Heart right ventricle (tissue), 16 donors: ENCODE results near the gene TTLL11. TPM values are rescaled to one million over a fixed set of nuclear protein-coding genes. Genes with fewer than 3 reads are reported as not detected.

Source experiments
- ATAC-seq, 8 donors: fragments of 200-7000 bp; cut with Tn5 transposase; one replicate each; pipeline ENCODE4 v1.9.1; 2020; ENCODE audit warnings: mild to moderate bottlenecking in 8 of 8, moderate library complexity in 8 of 8, moderate number of reproducible peaks in 1 of 8
- DNase-seq, 2 donors: peaks; one replicate each; pipeline ENCODE4 v3.0.0-alpha.2; 2020
- H3K27ac ChIP-seq, 10 donors: fragments of 200-600 bp; sonication (generic) in 2 of 10; one replicate each; pipeline versions ENCODE4 v1.5.0 to v1.8.0; 2020 to 2022; ENCODE audit warnings: mild to moderate bottlenecking in 3 of 10
- H3K27me3 ChIP-seq, 7 donors: fragments of 200-600 bp; one replicate each; pipeline ENCODE4 v1.8.0; 2021 to 2022; ENCODE audit warnings: mild to moderate bottlenecking in 2 of 7
- H3K36me3 ChIP-seq, 9 donors: fragments of 200-600 bp; sonication (generic) in 1 of 9; one replicate each; pipeline versions ENCODE4 v1.5.0 to v1.8.0; 2020 to 2022; ENCODE audit warnings: mild to moderate bottlenecking in 2 of 9
- H3K4me1 ChIP-seq, 9 donors: fragments of 200-600 bp; sonication (generic) in 1 of 9; one replicate each; pipeline versions ENCODE4 v1.5.0 to v1.8.0; 2020 to 2022; ENCODE audit warnings: mild to moderate bottlenecking in 4 of 9
- H3K4me3 ChIP-seq, 10 donors: fragments of 200-600 bp; sonication (generic) in 2 of 10; one replicate each; pipeline versions ENCODE4 v1.5.0 to v1.8.0; 2020 to 2022; ENCODE audit warnings: mild to moderate bottlenecking in 7 of 10, moderate library complexity in 2 of 10
- H3K9me3 ChIP-seq, 11 donors: fragments of 200-600 bp in 10 of 11; sonication (generic) in 2 of 11; one replicate each; pipeline versions ENCODE4 v1.5.0 to v1.8.0; 2013 to 2022; ENCODE audit warnings: mild to moderate bottlenecking in 2 of 11, control low read depth in 1 of 11, moderate library complexity in 1 of 11
- WGBS, 2 donors: extraction: QIAGEN DNeasy Blood & Tissue Kit; methylation state at CpG; one replicate each; pipeline ENCODE4 v1.1.7; 2013; ENCODE audit warnings: inconsistent platforms in 1 of 2; 5-methylcytosine and 5-hydroxymethylcytosine counted together
- intact Hi-C, 10 donors: fragments of 100-400 bp; cut with DNase I; formaldehyde crosslinking; loops; one replicate each; pipeline versions ENCODE4 v1.11.1 to v1.14.2; 2022
- polyA plus RNA-seq, 2 donors: library from polyadenylated mRNA; stranded (reverse); fragments of 200-250 nt; gene quantifications; one replicate each; pipeline ENCODE4 v1.2.3, GENCODE V29; 2013
- total RNA-seq, 10 donors: library from RNA; stranded (reverse); fragmentation: NEBNext Ultra II Directional in 3 of 10; extraction: Animal tissue kit (Norgen Biotek cat#: 25700) in 3 of 10; gene quantifications; one replicate each; pipeline versions ENCODE4 v1.2.1 to v1.2.4, GENCODE V29; 2021 to 2023
- TF ChIP-seq, protein P1 (sequence below), 9 donors: fragments of 200-600 bp; sonication (generic) in 2 of 9; IDR thresholded peaks; one replicate each; pipeline versions ENCODE4 v1.5.0 to v1.8.0; 2021 to 2022; ENCODE audit warnings: antibody characterized with exemption in 9 of 9, mild to moderate bottlenecking in 5 of 9, moderate library complexity in 1 of 9
- donor health status: Arrhythmogenic right ventricular cardiomyopathy.
- donor health status: ischemic (EF 13 %, LVEDD 7.1; RV severe dilation, severe dysfunction).
- donor health status: healthy with polysubstance abuse.
- donor health status: DM: no; HTN: yes; CAD: no.
- donor health status: DM: no; HTN: no; CAD: no.
- donor health status: ischemic (EF 25% LVEDD 6.9; RV normal size, moderate dysfunction).
- donor health status: ischemic (EF 25% LVEDD 5.7; RV mildly dilated, moderate dysfunction).
- donor health status: healthy.
- donor health status: DM: yes; HTN: yes; CAD: no.
- donor health status: Ischemic cardiomyopathy.
- donor health status: ischemic (EF 35%, LVEDD 5.7; RV mildly dilated, moderate dysfunction).
- donor health status: nonischemic (EF 11% LVEDD 7.7; RV severe dilation, severe dysfunction).
- donor health status: DM: yes; HTN: yes; CAD: no.
- donor health status: PGD.
- donor health status: ischemic (EF 29% LVEDD 5.4; RV normal size, mild dysfunction).
- donor health status: nonischemic (EF 23%, LVEDD 6.1; RV moderate dilation, normal function).

Gene TTLL11
- total and polyA plus RNA-seq, 12 donors = 2.6 to 8.7 (median 5.8) TPM

DNA sequence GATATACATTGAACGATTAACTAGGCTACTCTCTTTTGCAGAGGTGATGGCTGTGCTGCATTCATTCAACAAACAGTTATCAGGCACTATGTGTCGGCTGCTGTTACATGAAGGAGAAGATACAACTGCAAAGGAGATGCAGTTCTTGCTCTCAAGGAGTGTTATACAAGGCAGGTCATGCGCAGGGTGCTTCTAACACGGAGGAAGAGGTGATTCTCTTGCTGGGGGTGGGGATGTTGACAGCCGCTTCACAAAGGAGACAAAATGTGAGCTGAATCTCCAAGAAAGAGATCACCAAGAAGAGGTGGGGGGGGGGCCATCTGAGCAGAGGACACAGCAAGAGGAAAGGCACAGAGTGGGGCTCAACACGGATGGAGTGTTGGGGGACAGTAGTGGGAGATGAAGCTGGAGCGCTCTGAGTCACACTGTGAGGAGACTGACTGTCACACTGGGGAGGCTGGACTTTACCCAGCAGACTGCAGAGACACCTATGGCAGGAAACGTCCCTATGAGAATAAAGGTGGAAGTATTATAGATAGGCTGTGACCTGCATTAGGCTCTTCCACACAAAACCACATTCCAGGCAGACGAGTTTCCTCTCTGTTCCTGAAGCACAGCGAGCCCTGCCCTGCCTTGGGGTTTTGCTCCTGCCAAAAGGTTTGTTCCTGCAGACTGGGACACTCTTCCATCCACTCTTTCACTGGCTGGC, 45.6 kb upstream of the TTLL11 start:
- no peak for ATAC-seq

DNA sequence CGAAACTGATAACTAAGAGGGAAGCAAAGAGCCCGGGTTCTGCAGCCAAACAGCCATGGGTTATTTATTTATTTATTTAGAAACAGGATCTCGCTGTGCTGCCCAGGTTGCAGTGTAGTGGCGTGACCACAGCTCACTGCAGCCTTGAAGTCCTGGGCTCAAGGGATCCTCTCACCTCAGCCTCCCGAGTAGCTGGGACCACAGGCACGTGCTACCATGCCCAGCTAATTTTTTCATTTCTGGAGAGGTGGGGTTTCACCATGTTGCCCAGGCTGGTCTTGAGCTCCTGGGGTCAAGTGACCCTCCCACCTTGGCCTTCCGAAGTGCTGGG, 42.4 kb upstream of the TTLL11 start:
- TF ChIP-seq, protein P1, sequence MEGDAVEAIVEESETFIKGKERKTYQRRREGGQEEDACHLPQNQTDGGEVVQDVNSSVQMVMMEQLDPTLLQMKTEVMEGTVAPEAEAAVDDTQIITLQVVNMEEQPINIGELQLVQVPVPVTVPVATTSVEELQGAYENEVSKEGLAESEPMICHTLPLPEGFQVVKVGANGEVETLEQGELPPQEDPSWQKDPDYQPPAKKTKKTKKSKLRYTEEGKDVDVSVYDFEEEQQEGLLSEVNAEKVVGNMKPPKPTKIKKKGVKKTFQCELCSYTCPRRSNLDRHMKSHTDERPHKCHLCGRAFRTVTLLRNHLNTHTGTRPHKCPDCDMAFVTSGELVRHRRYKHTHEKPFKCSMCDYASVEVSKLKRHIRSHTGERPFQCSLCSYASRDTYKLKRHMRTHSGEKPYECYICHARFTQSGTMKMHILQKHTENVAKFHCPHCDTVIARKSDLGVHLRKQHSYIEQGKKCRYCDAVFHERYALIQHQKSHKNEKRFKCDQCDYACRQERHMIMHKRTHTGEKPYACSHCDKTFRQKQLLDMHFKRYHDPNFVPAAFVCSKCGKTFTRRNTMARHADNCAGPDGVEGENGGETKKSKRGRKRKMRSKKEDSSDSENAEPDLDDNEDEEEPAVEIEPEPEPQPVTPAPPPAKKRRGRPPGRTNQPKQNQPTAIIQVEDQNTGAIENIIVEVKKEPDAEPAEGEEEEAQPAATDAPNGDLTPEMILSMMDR (IDR thresholded peaks at IDR 0.05) = no peak
- Histone ChIP-seq H3K36me3 (no peaks in the 10 kb centered on the region), H3K4me1 (peaks cover 9 to 57% (median 43%) of the 10 kb centered on the region in 9 donors), H3K9me3 (no peaks in the 10 kb centered on the region), H3K27me3 (peaks cover 0 to 7% (median 0%) of the 10 kb centered on the region in 7 donors), H3K27ac (no peak overlapping the region), H3K4me3 (no peak overlapping the region)
- DNase-seq (no peak), ATAC-seq (no peak)
- 93 to 95% methylated on average over 7 of the region's 7 CpGs for WGBS, 2 donors
- intact Hi-C loops = loop anchor here in 2 of 10 donors (10.0 kb wide), 2 partner anchors 99 to 129 kb away; partner anchors contain the start of genes MRRF (in 1 of the 2) and RBM18 (in 1 of the 2)

More for the DNA sequence above, 45.6 kb upstream of the TTLL11 start:
- no peak for DNase-seq
- Histone ChIP-seq H3K36me3 (peaks cover 0 to 27% (median 0%) of the 10 kb centered on the region in 9 donors), H3K9me3 (no peaks in the 10 kb centered on the region), H3K27me3 (no peaks in the 10 kb centered on the region), H3K27ac (no peak overlapping the region), H3K4me1 (peaks cover 0 to 64% (median 40%) of the 10 kb centered on the region in 9 donors), H3K4me3 (no peak overlapping the region)
- intact Hi-C loops = loop anchor here in 2 of 10 donors (10.0 kb wide), 2 partner anchors 96 to 126 kb away; partner anchors contain the start of genes MRRF (in 1 of the 2) and RBM18 (in 1 of the 2)
- WGBS, 2 donors = 71 to 72% methylated on average over 10 of the region's 10 CpGs
- TF ChIP-seq, protein P1 (IDR thresholded peaks at IDR 0.05) = no peak

DNA sequence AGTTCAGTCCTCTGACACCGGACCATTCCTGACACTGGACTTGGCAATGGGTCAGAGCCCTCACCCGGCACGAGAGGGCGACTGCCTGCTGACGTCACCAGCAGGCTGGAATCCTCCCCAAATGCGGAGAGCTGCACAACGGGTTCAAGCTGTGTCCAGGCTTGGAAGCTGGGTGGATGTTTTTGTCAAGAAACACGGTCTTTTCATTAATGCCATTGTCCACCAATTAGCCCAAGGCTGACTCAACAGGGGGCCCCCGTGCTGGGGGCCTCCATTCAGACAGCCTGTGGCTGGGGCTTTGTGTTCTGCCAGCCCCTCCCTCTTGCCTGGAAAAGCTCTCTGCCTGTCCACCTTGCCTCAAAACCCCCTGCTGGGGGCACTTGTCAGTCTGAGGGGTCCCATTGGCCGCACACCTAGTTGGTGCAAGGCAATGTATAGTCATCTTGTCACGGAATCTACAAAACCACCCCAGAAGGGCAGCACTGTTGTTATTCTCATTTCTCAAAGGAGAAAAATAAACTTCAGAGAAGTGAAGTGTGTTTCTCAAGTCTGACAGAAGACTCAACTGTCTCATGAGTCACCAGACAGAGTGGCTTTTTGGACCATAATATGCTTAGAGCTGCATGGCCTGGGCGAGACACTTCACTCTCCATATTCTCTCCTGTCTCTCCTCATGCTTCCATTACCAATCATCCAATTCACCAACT, 41.9 kb upstream of the TTLL11 start:
- WGBS, 2 donors = 54 to 56% methylated on average over 12 of the region's 12 CpGs
- intact Hi-C loops = loop anchor here in 2 of 10 donors (10.0 kb wide), 2 partner anchors 100 to 130 kb away; partner anchors contain the start of genes MRRF (in 1 of the 2) and RBM18 (in 1 of the 2)
- peaks cover 0 to 7% (median 0%) of the 10 kb centered on the region in 7 donors for H3K27me3 ChIP-seq
- H3K36me3 ChIP-seq = no peaks in the 10 kb centered on the region
- ATAC-seq (no peak), DNase-seq (no peak)
- no peaks in the 10 kb centered on the region for H3K9me3 ChIP-seq
- TF ChIP-seq, protein P1 (IDR thresholded peaks at IDR 0.05) = no peak
- H3K27ac ChIP-seq = peak overlapping the region in 1 of 10 donors; percentile 35
- H3K4me1 ChIP-seq = peaks cover 9 to 57% (median 38%) of the 10 kb centered on the region in 9 donors
- no peak overlapping the region for H3K4me3 ChIP-seq

DNA sequence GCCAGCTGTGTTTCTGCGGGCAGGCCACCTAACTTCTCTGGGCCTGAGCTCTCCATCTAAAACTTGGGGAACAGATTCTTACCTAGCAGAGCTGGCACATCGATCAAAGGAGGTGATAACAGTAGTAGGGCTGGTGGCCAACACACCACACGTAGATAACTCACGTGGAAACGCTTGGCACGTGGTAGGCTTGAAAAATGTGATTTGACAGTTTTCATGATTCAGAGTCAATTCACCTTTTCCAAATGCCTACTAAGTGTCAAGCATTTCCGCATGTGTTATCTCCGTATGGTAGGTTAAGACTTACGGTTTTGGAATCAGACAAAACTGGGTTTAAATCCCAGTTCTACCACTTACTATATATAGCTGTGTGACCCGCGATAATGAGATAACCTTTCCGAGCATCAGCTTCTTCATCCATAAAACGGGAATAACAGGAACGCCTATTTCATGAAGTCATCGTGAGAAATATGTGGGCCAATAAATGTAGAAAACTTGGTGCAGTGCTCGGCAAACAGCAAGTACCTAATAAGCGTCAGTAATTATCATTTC, 41.0 kb upstream of the TTLL11 start:
- H3K27me3 ChIP-seq = peaks cover 0 to 7% (median 0%) of the 10 kb centered on the region in 7 donors
- DNase-seq = no peak
- no peak overlapping the region for H3K4me3 ChIP-seq
- H3K4me1 ChIP-seq = peaks cover 9 to 60% (median 36%) of the 10 kb centered on the region in 9 donors
- TF ChIP-seq, protein P1 (IDR thresholded peaks at IDR 0.05) = no peak
- intact Hi-C loops = loop anchor here in 2 of 10 donors (10.0 kb wide), 2 partner anchors 101 to 131 kb away; partner anchors contain the start of genes MRRF (in 1 of the 2) and RBM18 (in 1 of the 2)
- no peak for ATAC-seq
- H3K36me3 ChIP-seq = no peaks in the 10 kb centered on the region
- peak overlapping the region in 7 of 10 donors; percentile 10 to 64 (median 35) for H3K27ac ChIP-seq
- 54% methylated on average over 17 of the region's 17 CpGs for WGBS, 2 donors
- H3K9me3 ChIP-seq = no peaks in the 10 kb centered on the region
